PFSK-1 (cell line): ENCODE data around the gene RNF224.

Source experiments
- POLR2AphosphoS5 ChIP-seq: IDR thresholded peaks from 2 replicates; pipeline ENCODE4 v1.6.1; 2012; ENCODE audit warnings: low read depth, mild to moderate bottlenecking, control low read depth, low read length, moderate library complexity
- TAF1 ChIP-seq: IDR thresholded peaks from 2 replicates; pipeline ENCODE4 v1.6.1; 2012; ENCODE audit warnings: low read length, control low read depth, borderline replicate concordance; ENCODE audit not compliant: insufficient read depth

- TF ChIP-seq POLR2AphosphoS5, result no peak
- no peak for TF ChIP-seq TAF1
These were observed 6.1 kb downstream of the RNF224 start for GRCh38 chr9:137233143-137233980.
